ENCODE results near the gene STAC2.
A peak's percentile ranks its signal among the peaks of the same experiment; 100 is the strongest.
"Not testable (repeated sequence)": the region's sequence is repeated elsewhere in the genome, so short reads cannot be mapped to it uniquely, and the experiment has no call there.

The STAC2 gene

GRCh38 chr17:39225308-39225958, at the start of gene STAC2:
STAC2 (minus strand) TSS chr17:39225945; CDS start chr17:39225502, 443 bp downstream.
- Histone ChIP-seq H3K9ac (ENCODE audit: low read length) (no peak within 1 kb of the TSS), H3K4me3 (ENCODE audit: low read length) (peak within 1 kb of the TSS; percentile 57), H3K36me3 (ENCODE audit: control insufficient read depth, insufficient read depth, low read length) (no peaks in the 10 kb centered on the region), H3K27ac (ENCODE audit: low read depth, low read length) (no peak within 1 kb of the TSS), H3K27me3 (ENCODE audit: control insufficient read depth, insufficient read depth, low read length) (peaks cover 8% of the 10 kb centered on the region), H3K4me1 (ENCODE audit: control insufficient read depth, insufficient read depth, low read length) (no peaks in the 10 kb centered on the region)

- Histone ChIP-seq H3K4me1 (ENCODE audit: control insufficient read depth, insufficient read depth, low read length) (no peaks in the 10 kb centered on the region), H3K27ac (ENCODE audit: low read depth, low read length) (no peak overlapping the region), H3K4me3 (ENCODE audit: low read length) (no peak overlapping the region), H3K27me3 (ENCODE audit: control insufficient read depth, insufficient read depth, low read length) (no peaks in the 10 kb centered on the region), H3K9ac (ENCODE audit: low read length) (no peak overlapping the region), H3K36me3 (ENCODE audit: control insufficient read depth, insufficient read depth, low read length) (peaks cover 4% of the 10 kb centered on the region)
These were observed 45.8 kb upstream of the STAC2 start for GRCh38 chr17:39271546-39271945.

- H3K27ac ChIP-seq (ENCODE audit: low read depth, low read length): no peak overlapping the region
- peaks cover 4% of the 10 kb centered on the region for H3K36me3 ChIP-seq (ENCODE audit: control insufficient read depth, insufficient read depth, low read length)
These were observed 45.2 kb upstream of the STAC2 start for GRCh38 chr17:39270923-39271322.

GRCh38 chr17:39264119-39264518, 38.4 kb upstream of the STAC2 start:
- H3K27ac ChIP-seq (ENCODE audit: low read depth, low read length): no peak overlapping the region
- no peak overlapping the region for H3K9ac ChIP-seq (ENCODE audit: low read length)
- peaks cover 18% of the 10 kb centered on the region for H3K36me3 ChIP-seq (ENCODE audit: control insufficient read depth, insufficient read depth, low read length)
- no peaks in the 10 kb centered on the region for H3K4me1 ChIP-seq (ENCODE audit: control insufficient read depth, insufficient read depth, low read length)
- H3K27me3 ChIP-seq (ENCODE audit: control insufficient read depth, insufficient read depth, low read length): no peaks in the 10 kb centered on the region
- H3K4me3 ChIP-seq (ENCODE audit: low read length): no peak overlapping the region

More at GRCh38 chr17:39270923-39271322, 45.2 kb upstream of the STAC2 start:
- Histone ChIP-seq H3K27me3 (ENCODE audit: control insufficient read depth, insufficient read depth, low read length) (no peaks in the 10 kb centered on the region), H3K4me3 (ENCODE audit: low read length) (no peak overlapping the region), H3K9ac (ENCODE audit: low read length) (no peak overlapping the region), H3K4me1 (ENCODE audit: control insufficient read depth, insufficient read depth, low read length) (no peaks in the 10 kb centered on the region)

GRCh38 chr17:39261286-39261685, 35.5 kb upstream of the STAC2 start:
- no peak overlapping the region for H3K4me3 ChIP-seq (ENCODE audit: low read length)
- no peaks in the 10 kb centered on the region for H3K4me1 ChIP-seq (ENCODE audit: control insufficient read depth, insufficient read depth, low read length)
- H3K27ac ChIP-seq (ENCODE audit: low read depth, low read length): no peak overlapping the region
- H3K36me3 ChIP-seq (ENCODE audit: control insufficient read depth, insufficient read depth, low read length): peaks cover 22% of the 10 kb centered on the region
- no peak overlapping the region for H3K9ac ChIP-seq (ENCODE audit: low read length)
- H3K27me3 ChIP-seq (ENCODE audit: control insufficient read depth, insufficient read depth, low read length): no peaks in the 10 kb centered on the region

- Histone ChIP-seq H3K9ac (ENCODE audit: low read length) (no peak overlapping the region), H3K27ac (ENCODE audit: low read depth, low read length) (no peak overlapping the region), H3K36me3 (ENCODE audit: control insufficient read depth, insufficient read depth, low read length) (peaks cover 8% of the 10 kb centered on the region), H3K4me1 (ENCODE audit: control insufficient read depth, insufficient read depth, low read length) (no peaks in the 10 kb centered on the region), H3K4me3 (ENCODE audit: low read length) (no peak overlapping the region), H3K27me3 (ENCODE audit: control insufficient read depth, insufficient read depth, low read length) (no peaks in the 10 kb centered on the region)
These were observed 27.2 kb upstream of the STAC2 start for GRCh38 chr17:39252788-39253460.

- H3K27me3 ChIP-seq (ENCODE audit: control insufficient read depth, insufficient read depth, low read length): no peaks in the 10 kb centered on the region
- no peaks in the 10 kb centered on the region for H3K4me1 ChIP-seq (ENCODE audit: control insufficient read depth, insufficient read depth, low read length)
- no peak overlapping the region for H3K27ac ChIP-seq (ENCODE audit: low read depth, low read length)
- no peak overlapping the region for H3K4me3 ChIP-seq (ENCODE audit: low read length)
- peaks cover 4% of the 10 kb centered on the region for H3K36me3 ChIP-seq (ENCODE audit: control insufficient read depth, insufficient read depth, low read length)
- no peak overlapping the region for H3K9ac ChIP-seq (ENCODE audit: low read length)
These were observed 26.3 kb upstream of the STAC2 start for GRCh38 chr17:39251997-39252396.

- not testable (repeated sequence) for H3K36me3 ChIP-seq (ENCODE audit: control insufficient read depth, insufficient read depth, low read length); H3K4me3 ChIP-seq (ENCODE audit: low read length); H3K4me1 ChIP-seq (ENCODE audit: control insufficient read depth, insufficient read depth, low read length); H3K9ac ChIP-seq (ENCODE audit: low read length); H3K27ac ChIP-seq (ENCODE audit: low read depth, low read length); H3K27me3 ChIP-seq (ENCODE audit: control insufficient read depth, insufficient read depth, low read length)
These were observed 24.3 kb upstream of the STAC2 start for GRCh38 chr17:39250076-39250475.

GRCh38 chr17:39246274-39246673, 20.5 kb upstream of the STAC2 start:
- no peaks in the 10 kb centered on the region for H3K36me3 ChIP-seq (ENCODE audit: control insufficient read depth, insufficient read depth, low read length)
- H3K27me3 ChIP-seq (ENCODE audit: control insufficient read depth, insufficient read depth, low read length): no peaks in the 10 kb centered on the region
- no peak overlapping the region for H3K4me3 ChIP-seq (ENCODE audit: low read length)
- no peaks in the 10 kb centered on the region for H3K4me1 ChIP-seq (ENCODE audit: control insufficient read depth, insufficient read depth, low read length)
- no peak overlapping the region for H3K27ac ChIP-seq (ENCODE audit: low read depth, low read length)
- H3K9ac ChIP-seq (ENCODE audit: low read length): no peak overlapping the region

GRCh38 chr17:39244600-39245570, 19.1 kb upstream of the STAC2 start:
- H3K27me3 ChIP-seq (ENCODE audit: control insufficient read depth, insufficient read depth, low read length): no peaks in the 10 kb centered on the region
- no peaks in the 10 kb centered on the region for H3K36me3 ChIP-seq (ENCODE audit: control insufficient read depth, insufficient read depth, low read length)
- no peak overlapping the region for H3K4me3 ChIP-seq (ENCODE audit: low read length)
- H3K27ac ChIP-seq (ENCODE audit: low read depth, low read length): no peak overlapping the region
- H3K9ac ChIP-seq (ENCODE audit: low read length): no peak overlapping the region
- H3K4me1 ChIP-seq (ENCODE audit: control insufficient read depth, insufficient read depth, low read length): no peaks in the 10 kb centered on the region

- no peak overlapping the region for H3K9ac ChIP-seq (ENCODE audit: low read length)
- H3K4me3 ChIP-seq (ENCODE audit: low read length): no peak overlapping the region
- peaks cover 3% of the 10 kb centered on the region for H3K27me3 ChIP-seq (ENCODE audit: control insufficient read depth, insufficient read depth, low read length)
- no peaks in the 10 kb centered on the region for H3K36me3 ChIP-seq (ENCODE audit: control insufficient read depth, insufficient read depth, low read length)
- no peaks in the 10 kb centered on the region for H3K4me1 ChIP-seq (ENCODE audit: control insufficient read depth, insufficient read depth, low read length)
- no peak overlapping the region for H3K27ac ChIP-seq (ENCODE audit: low read depth, low read length)
These were observed 18.4 kb upstream of the STAC2 start for GRCh38 chr17:39244016-39244599.

- Histone ChIP-seq H3K27ac (ENCODE audit: low read depth, low read length) (no peak overlapping the region), H3K4me3 (ENCODE audit: low read length) (no peak overlapping the region), H3K9ac (ENCODE audit: low read length) (no peak overlapping the region), H3K4me1 (ENCODE audit: control insufficient read depth, insufficient read depth, low read length) (no peaks in the 10 kb centered on the region), H3K36me3 (ENCODE audit: control insufficient read depth, insufficient read depth, low read length) (no peaks in the 10 kb centered on the region), H3K27me3 (ENCODE audit: control insufficient read depth, insufficient read depth, low read length) (peaks cover 6% of the 10 kb centered on the region)
These were observed 17.4 kb upstream of the STAC2 start for GRCh38 chr17:39243155-39243554.

Data from rectal smooth muscle tissue (tissue), 1 donor.